Ascending aorta (tissue), 2 donors: ENCODE data around the gene FOXD2. TPM values are rescaled to one million over a fixed set of nuclear protein-coding genes. Genes with fewer than 3 reads are reported as not detected.

Experiments
- DNase-seq, 2 donors: peaks; one replicate each; pipeline ENCODE4 v3.0.0-alpha.2; 2019; ENCODE audit warnings: low spot score in 2 of 2
- H3K27ac ChIP-seq, 2 donors: fragments of 200-600 bp; sonication (generic); one replicate each; pipeline ENCODE4 v1.5.1; 2016 to 2017; ENCODE audit warnings: mild to moderate bottlenecking in 1 of 2
- H3K27me3 ChIP-seq: fragments of 200-600 bp; sonication (generic); one replicate; pipeline ENCODE4 v1.5.1; 2017
- H3K36me3 ChIP-seq, 2 donors: fragments of 200-600 bp; sonication (generic); one replicate each; pipeline ENCODE4 v1.5.1; 2016
- H3K4me1 ChIP-seq, 2 donors: fragments of 200-600 bp; sonication (generic); one replicate each; pipeline ENCODE4 v1.5.1; 2016 to 2017; ENCODE audit warnings: mild to moderate bottlenecking in 1 of 2
- H3K4me3 ChIP-seq, 2 donors: fragments of 200-600 bp; sonication (generic); one replicate each; pipeline ENCODE4 v1.5.1; 2016 to 2017; ENCODE audit warnings: mild to moderate bottlenecking in 1 of 2
- H3K9me3 ChIP-seq, 2 donors: fragments of 200-600 bp; sonication (generic); one replicate each; pipeline ENCODE4 v1.5.1; 2016
- CTCF ChIP-seq, 3 experiments: fragments of 200-600 bp in 2 of 3; fragments of 450-650 bp in 1 of 3; sonication (generic) in 2 of 3; IDR thresholded peaks; one replicate each; pipeline ENCODE4 v1.5.1; 2016 to 2019; ENCODE audit warnings: antibody characterized with exemption in 3 of 3, mild to moderate bottlenecking in 1 of 3, moderate library complexity in 1 of 3
- intact Hi-C: fragments of 100-400 bp; cut with DNase I; formaldehyde crosslinking; loops from one replicate; pipeline ENCODE4 v1.15.1; 2023
- total RNA-seq: library from RNA; depleted of rRNA; stranded (reverse); fragments of >200 nt; gene quantifications from one replicate; pipeline ENCODE4 v1.1.0, GENCODE V29; 2016

The FOXD2 gene
- total RNA-seq, 1 donor from 2014 or later = 1.3 TPM

- Histone ChIP-seq H3K27me3 (no peaks in the 10 kb centered on the region), H3K36me3 (no peaks in the 10 kb centered on the region), H3K4me1 (no peaks in the 10 kb centered on the region), H3K4me3 (no peak overlapping the region), H3K9me3 (no peaks in the 10 kb centered on the region), H3K27ac (no peak overlapping the region)
- DNase-seq = peak in 1 of 2 donors; percentile 25
- no peak for TF ChIP-seq CTCF (IDR thresholded peaks at IDR 0.05)
- intact Hi-C loops = no loop called here
These were observed 35.3 kb upstream of the FOXD2 start for GRCh38 chr1:47402591-47402990.

DNA sequence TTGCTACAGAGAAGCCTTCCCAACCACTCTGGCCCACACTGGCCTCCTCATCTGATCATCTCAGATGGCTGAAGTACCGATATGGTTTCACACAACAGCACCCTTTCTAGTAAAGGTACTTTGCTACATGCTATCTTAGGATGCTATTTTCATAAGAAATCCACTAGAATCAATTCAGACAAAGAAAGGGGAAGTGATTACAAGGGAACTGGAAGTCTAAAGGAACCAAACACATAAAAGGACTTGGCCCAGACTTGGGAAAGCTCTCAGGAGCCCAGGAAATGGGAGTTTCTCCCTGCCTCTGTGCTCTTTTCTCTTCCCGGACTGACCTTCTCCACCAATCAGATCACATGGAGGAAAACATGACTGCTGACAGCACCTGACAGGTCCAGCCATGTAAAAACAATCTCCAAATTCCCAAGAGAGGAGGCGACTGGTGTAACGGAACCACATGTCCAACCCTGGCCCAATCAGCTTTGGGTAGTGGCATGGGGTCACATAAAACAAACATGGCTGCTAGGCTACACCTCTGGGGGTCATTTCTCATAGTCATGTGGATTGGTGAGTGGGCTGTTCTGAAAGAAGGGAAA lies 34.4 kb upstream of the FOXD2 start:
- H3K27me3 ChIP-seq = no peaks in the 10 kb centered on the region

DNA sequence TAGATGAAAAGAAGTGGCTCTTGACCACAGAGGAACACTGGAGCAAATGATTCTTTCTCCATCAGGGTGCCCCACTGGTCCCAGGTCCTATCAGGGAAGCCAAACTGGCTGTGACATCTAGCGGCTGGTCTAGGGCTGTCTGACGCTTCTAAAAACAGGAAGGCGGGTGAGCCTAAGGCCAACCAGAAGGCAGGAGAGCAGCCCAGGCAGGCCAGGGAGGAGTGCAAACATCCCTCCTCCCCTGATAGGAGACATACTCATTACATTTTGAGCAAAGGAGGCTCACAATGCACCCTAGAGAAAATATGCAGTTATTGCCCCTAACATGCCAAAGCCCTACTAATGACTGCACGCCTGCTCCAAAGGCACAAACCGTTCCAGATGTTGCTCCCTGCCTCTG lies 32.1 kb upstream of the FOXD2 start:
- no peaks in the 10 kb centered on the region for H3K36me3 ChIP-seq
- no peak overlapping the region for H3K4me3 ChIP-seq
- H3K27ac ChIP-seq = no peak overlapping the region
- H3K4me1 ChIP-seq = no peaks in the 10 kb centered on the region
- TF ChIP-seq CTCF (IDR thresholded peaks at IDR 0.05) = no peak
- no peak for DNase-seq
- no peaks in the 10 kb centered on the region for H3K9me3 ChIP-seq
- no peaks in the 10 kb centered on the region for H3K27me3 ChIP-seq
- intact Hi-C loops = no loop called here

More for the DNA sequence above, 34.4 kb upstream of the FOXD2 start:
- no peak for DNase-seq
- intact Hi-C loops = no loop called here
- H3K36me3 ChIP-seq = no peaks in the 10 kb centered on the region
- H3K9me3 ChIP-seq = no peaks in the 10 kb centered on the region
- no peak overlapping the region for H3K4me3 ChIP-seq
- H3K4me1 ChIP-seq = no peaks in the 10 kb centered on the region
- no peak for TF ChIP-seq CTCF (IDR thresholded peaks at IDR 0.05)
- H3K27ac ChIP-seq = no peak overlapping the region

DNA sequence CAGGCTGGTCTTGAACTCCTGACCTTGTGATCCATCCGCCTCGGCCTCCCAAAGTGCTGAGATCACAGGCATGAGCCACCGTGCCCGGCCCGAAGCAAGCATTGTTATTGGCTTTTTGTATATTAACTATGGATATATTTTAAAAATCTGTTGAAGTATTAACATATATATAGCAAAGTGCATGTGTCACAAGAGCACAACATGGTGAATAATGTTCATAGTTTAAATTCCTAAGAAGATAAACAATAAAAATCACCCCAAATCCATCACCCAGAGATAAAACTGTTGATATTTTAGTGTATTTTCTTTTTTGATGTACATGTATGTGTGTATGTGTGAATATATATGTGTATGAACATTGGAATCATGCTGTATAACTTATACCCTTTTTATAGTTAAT lies 30.9 kb upstream of the FOXD2 start:
- Histone ChIP-seq H3K9me3 (no peaks in the 10 kb centered on the region), H3K27ac (no peak overlapping the region), H3K4me3 (no peak overlapping the region), H3K4me1 (no peaks in the 10 kb centered on the region), H3K36me3 (no peaks in the 10 kb centered on the region), H3K27me3 (no peaks in the 10 kb centered on the region)
- DNase-seq = no peak
- intact Hi-C loops = no loop called here
- no peak for TF ChIP-seq CTCF (IDR thresholded peaks at IDR 0.05)

GRCh38 chr1:47407481-47407880 lies 30.4 kb upstream of the FOXD2 start:
- intact Hi-C loops = no loop called here

More at GRCh38 chr1:47407481-47407880, 30.4 kb upstream of the FOXD2 start:
- Histone ChIP-seq H3K9me3 (no peaks in the 10 kb centered on the region), H3K27me3 (no peaks in the 10 kb centered on the region), H3K27ac (no peak overlapping the region), H3K4me3 (no peak overlapping the region), H3K4me1 (no peaks in the 10 kb centered on the region), H3K36me3 (no peaks in the 10 kb centered on the region)
- TF ChIP-seq CTCF (IDR thresholded peaks at IDR 0.05) = no peak
- no peak for DNase-seq
